ENCODE results near the gene NAGPA. TPM values are rescaled to one million over a fixed set of nuclear protein-coding genes. Genes with fewer than 3 reads are reported as not detected.

Gene NAGPA, protein sequence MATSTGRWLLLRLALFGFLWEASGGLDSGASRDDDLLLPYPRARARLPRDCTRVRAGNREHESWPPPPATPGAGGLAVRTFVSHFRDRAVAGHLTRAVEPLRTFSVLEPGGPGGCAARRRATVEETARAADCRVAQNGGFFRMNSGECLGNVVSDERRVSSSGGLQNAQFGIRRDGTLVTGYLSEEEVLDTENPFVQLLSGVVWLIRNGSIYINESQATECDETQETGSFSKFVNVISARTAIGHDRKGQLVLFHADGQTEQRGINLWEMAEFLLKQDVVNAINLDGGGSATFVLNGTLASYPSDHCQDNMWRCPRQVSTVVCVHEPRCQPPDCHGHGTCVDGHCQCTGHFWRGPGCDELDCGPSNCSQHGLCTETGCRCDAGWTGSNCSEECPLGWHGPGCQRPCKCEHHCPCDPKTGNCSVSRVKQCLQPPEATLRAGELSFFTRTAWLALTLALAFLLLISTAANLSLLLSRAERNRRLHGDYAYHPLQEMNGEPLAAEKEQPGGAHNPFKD
- 10.6 TPM for total RNA-seq

DNA sequence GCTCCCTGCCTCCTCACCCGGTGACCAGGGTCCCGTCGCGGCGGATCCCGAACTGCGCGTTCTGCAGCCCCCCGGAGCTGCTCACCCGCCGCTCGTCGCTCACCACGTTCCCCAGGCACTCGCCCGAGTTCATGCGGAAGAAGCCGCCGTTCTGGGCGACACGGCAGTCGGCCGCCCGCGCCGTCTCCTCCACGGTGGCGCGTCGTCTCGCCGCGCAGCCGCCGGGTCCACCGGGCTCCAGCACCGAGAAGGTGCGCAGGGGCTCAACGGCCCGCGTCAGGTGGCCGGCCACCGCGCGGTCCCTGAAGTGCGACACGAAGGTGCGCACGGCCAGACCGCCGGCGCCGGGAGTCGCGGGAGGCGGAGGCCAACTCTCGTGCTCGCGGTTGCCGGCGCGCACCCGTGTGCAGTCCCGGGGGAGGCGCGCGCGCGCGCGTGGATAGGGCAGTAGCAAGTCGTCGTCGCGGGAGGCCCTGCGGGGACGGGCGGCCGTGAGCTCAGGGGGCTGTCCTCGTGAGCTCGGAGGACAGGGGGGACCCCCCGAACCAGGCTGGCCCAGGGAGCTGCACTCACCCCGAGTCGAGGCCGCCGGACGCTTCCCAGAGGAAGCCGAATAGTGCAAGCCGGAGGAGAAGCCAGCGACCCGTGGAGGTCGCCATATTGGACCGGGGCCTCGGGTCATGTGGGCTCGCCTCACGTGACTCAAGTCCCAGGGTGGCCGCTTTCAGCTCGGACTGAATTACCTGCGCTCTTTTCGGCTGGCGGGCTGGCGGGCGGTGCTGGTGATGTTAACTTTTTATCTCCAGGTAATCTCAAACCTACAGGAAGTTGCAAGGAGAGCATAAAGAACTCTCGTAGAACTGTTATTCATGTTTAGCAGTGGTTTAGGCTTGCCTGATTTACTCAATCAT lies at the start of gene NAGPA:
NAGPA (minus strand) TSS at position 680 of the 911 bp plus-strand sequence; CDS start at position 659, 21 bp downstream.

DNA sequence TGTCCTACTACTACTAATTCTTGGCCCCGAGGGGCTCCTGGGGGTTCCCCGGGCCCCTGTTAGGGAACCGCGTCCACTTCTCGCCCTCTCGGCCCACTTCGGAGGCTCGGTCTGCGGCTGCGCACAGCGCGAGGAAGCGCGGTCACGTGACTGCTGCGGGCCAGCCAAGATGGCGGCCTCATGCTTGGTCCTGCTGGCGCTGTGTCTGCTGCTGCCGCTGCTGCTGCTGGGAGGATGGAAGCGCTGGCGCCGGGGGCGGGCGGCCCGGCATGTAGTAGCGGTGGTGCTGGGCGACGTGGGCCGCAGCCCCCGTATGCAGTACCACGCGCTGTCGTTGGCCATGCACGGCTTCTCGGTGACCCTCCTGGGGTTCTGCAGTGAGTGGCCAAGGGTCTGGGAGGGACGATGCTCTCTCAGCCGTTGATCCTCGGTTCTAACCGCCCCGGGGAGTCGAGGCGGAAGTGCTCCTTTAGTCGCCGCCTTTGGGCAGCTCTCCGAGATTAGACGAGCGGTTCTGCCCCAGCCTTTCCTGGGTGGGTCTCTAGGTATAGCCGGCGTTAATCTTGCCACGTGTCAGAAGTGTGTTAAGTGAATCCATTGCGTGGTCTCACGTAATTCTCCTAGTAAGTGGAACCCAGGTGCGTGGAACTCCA lies 38.1 kb upstream of the NAGPA start, which contains the start of gene ALG1:
ALG1 (plus strand) TSS at position 163 of the 653 bp plus-strand sequence; CDS start at position 170, 7 bp downstream.

DNA sequence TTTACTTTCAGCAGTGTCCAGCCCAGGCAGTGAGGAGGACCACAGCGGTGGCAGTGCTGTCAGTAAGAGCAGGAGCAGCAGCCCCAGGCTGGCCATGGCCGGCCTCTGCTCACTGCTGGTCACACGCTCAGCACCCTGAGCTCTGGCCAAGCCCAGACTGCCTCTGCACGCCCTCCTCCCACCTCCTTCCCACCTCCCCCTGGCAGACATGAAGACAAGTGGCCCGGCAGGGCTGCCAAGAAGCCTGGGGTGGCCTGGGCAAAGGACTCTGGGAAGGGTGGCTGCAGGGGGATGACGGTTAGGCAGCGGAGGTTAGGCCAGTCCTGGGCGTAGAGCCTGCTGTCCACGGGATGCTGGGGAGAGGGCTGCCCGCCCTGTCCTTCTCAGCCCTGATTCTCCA lies 32.1 kb upstream of the NAGPA start, which contains the start of gene C16orf89:
C16orf89 (minus strand) TSS at position 144 of the 400 bp plus-strand sequence; CDS start at position 96, 48 bp downstream.

Other genes with a start within 250 kb of the NAGPA start
- gene SEPTIN12, start 245.6 kb downstream of the NAGPA start, total RNA-seq = not detected
- not detected for gene SMIM22, start 238.6 kb downstream of the NAGPA start, total RNA-seq
- gene ROGDI, start 231.3 kb downstream of the NAGPA start, total RNA-seq = 62.7 TPM
- gene GLYR1, start 186.6 kb downstream of the NAGPA start, total RNA-seq = 72.2 TPM
- gene UBN1, start 186.5 kb downstream of the NAGPA start, total RNA-seq = 17.1 TPM
- 13.4 TPM for gene PPL, start 96.8 kb downstream of the NAGPA start, total RNA-seq
- gene SEC14L5, start 75.6 kb downstream of the NAGPA start, total RNA-seq = 1.6 TPM
- 2.3 TPM for gene C16orf89, start 32.0 kb upstream of the NAGPA start, total RNA-seq
- gene ALG1, start 37.9 kb upstream of the NAGPA start, total RNA-seq = 15.7 TPM
- 7.4 TPM for gene EEF2KMT, start 63.9 kb upstream of the NAGPA start, total RNA-seq